Activated CD4-positive, alpha-beta T cell treated with anti-CD3 and anti-CD28 coated beads, Interleukin-10, Interleukin-2, amounts not matched to agents 100 ng/mL and 50 ng/mL, durations not matched to agents 16 hours and 8 hours (primary cell): Measurements from ENCODE around the gene CHPT1.

Experiments
- DNase-seq: peaks from one replicate; pipeline ENCODE4 v3.0.0-alpha.2; 2020

The CHPT1 gene

DNA sequence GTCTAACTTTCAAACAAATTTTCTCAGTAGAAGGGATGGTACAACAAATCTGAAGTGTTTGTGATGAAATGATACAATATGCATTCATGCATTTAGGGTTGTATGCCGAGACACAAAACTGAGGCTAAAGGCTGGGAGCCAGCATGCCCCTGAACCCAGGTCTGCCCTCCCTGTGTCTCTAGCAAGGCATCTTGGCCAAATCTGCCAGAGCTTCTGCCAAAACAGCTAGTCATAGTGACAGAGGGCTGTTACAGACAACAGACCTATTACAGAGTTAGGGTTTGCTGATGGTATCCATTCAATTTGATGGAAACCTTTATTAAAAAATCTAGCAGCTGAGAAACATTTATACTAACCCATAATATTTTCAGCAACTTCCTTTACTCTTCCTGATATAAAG, 11.3 kb upstream of the CHPT1 start:
- DNase-seq: no peak

DNA sequence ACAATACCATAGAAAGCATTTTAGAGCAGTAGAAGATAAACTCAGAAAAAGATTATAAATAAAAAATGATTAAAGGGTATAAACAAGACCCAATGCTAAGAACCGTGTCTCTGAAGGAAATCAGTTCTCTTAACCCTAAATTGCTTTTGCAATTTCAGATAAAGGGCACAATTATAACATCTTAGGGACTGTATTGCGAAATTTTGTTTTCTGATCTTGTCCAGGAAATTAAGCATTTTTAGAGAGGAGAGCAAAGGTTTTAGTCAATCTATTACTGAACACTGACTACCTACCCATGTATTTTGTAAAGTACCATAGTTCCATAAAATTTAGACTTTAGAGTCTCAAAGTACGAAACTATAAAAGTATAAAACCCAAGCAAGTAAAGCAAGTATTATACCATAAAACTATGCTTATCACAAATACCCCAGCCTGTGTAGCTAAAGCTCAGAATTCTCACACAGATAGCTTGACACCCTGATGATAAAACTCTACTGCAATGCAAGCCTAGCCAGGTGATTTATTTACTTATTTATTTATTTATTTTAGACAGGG, 6.8 kb upstream of the CHPT1 start:
- DNase-seq: no peak

DNA sequence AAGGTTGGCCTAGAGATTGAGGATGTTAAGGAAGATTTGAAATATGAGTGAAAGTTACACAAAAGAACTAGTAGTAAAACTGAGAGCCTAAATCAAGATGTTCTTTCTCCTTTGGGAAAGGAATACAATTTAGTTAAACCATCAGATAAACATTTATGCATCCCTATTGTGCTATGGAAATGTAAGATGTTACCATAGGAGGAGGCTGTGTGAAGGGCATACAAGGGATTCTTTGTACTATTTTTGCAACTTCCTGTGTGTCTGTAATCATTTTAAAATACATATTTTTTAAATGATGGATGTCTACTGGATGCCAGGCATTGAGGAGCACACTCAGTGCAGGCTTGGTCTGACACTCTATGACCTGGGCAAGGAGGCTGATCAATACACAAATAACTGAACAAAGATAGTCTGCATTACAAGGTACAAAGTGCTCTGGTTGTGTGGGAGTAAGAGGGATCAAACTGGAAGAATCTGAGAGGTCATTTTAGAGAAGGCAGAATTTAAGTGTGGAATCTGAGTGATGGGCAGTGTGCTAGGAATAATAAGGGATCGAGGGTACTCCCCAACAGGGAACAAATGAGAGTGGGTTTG, 5.8 kb upstream of the CHPT1 start:
- no peak for DNase-seq

DNA sequence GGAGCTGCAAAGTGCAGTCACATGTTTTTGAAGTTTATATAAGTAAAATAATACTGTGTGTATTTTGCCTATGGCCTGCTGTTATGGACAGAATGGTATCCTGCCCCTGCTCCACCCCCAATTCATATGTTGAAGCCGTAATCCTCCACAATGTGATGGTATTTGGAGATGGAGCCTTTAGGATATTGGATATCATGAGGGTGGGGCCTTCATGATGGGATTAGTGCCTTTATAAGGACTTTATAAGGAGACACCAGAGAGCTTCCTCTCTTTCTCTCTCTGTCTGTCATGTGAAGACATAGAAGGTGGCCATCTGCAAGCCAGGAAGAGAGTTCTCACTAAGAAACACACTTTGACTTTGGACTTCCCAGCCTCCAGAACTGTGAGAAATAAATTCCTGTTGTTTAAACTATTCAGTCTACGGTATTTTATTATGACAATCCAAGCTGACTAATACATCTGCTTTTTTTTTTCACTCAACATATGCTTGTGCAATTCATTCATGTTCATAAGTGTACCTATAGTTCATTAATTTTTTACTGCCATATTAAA, 3.1 kb upstream of the CHPT1 start:
- DNase-seq: no peak

DNA sequence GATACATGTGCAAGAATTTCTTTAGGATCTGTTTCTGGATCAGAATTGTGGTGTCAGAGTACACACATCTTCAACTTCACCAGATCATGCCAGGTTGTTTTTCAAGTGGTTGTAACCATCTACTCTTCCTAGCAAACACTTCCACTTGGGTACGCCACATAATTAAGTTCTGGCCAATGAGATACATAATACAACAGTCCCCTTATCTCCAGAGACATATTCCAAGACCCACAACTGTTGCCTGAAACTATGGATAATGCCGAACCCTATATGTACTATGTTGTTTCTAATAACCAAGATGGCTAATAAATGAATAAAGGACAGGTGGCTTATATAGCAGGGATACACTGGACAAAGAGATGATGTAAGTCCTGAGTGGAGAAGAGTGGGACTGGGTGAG, 2.5 kb upstream of the CHPT1 start:
- no peak for DNase-seq

DNA sequence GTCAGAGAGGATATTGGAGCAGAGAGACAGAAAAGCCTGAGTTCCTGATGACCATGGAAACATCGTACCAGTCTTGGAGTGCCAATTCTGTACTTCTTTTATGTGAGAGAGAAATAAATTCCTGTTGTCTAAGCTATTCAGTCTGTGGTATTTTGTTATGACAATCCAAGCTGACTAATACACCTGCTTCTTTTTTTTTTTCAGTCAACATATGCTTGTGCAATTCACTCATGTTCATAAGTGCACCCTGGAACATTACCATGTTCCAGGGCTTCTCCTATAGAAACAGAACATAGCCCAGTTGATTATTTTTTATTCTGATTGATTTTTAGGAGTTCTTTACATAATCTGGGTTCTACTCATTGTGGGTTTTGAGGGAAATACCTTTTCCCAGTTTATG, 1.7 kb upstream of the CHPT1 start:
- DNase-seq: no peak

DNA sequence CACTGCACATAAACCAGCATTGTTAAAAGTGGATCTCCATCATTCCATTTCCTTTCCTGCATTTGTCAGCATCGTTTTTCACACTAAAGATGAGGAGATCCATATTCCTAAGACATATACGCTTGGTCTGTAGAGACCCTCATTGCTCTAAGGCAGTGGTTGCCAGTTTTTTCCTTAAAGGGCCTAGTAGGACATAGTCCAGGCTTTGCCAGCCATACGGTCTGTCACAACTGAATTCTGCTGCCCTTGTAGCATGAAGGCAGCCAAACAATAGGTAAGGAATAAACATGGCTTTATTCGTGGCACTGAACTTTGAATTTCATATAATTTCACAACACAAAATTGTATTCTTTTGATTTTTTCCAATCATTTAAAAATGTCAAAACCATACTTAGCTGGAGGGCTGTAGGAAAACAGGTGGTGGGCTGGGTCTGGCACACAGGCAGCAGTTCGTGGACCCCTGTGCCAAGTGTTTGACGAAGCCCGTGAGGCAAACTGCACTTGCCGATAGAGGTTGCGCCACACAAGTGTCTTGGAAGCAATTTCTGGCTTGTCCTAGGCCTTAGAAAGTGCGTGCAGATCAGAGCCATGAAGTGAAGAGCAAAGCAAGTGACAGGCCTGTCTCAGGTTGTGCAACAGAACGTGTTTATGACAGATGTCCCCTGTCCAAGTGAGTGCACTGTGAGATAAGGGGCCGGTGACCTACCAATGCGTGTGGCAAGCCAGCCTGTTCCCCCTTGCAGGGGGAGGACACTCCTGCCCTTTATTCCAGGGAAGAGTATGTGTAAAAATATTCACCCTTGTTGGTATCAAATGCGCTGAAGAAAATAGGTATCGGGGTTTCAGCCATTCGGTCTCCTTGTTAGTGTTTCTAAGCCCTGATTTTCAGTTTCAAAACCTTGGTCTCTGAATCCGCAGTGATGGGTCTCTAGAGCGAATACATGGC, 916 bp upstream of the CHPT1 start:
- peak; percentile 14 for DNase-seq

DNA sequence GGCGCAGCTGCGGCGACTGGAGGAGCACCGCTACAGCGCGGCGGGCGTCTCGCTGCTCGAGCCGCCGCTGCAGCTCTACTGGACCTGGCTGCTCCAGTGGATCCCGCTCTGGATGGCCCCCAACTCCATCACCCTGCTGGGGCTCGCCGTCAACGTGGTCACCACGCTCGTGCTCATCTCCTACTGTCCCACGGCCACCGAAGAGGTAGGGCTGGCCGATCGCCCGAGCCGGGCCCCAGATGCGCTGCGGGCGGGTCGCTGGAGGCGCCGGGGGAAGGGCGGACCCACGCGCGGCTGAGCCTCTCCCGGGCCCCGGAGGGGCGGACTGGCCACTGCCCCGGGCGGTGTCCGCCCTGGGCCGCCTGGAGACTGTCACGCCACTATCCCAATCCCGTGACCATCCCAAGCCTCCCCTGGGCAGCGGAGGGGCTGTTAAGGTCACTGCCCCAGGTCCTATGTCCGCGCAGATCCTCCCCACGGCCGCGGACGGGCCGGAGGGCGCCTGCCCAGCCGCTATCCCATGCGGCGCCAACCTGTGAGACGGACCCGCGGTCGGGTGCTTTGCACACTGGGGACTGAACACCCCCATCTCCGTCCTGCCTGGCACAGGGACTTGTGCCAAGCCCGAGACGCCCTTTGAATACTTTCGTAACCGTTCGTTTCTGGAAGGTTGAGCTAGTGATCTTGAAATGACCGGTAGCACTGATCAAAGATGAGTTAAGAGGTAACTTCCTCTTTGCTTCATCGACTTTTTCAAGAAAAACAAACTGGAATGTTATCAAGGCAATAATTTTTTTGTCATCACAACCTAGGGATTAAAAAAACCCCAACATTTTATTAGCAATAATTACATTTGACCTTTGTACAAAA, 725 bp downstream of the CHPT1 start:
- DNase-seq: peak; percentile 45

DNA sequence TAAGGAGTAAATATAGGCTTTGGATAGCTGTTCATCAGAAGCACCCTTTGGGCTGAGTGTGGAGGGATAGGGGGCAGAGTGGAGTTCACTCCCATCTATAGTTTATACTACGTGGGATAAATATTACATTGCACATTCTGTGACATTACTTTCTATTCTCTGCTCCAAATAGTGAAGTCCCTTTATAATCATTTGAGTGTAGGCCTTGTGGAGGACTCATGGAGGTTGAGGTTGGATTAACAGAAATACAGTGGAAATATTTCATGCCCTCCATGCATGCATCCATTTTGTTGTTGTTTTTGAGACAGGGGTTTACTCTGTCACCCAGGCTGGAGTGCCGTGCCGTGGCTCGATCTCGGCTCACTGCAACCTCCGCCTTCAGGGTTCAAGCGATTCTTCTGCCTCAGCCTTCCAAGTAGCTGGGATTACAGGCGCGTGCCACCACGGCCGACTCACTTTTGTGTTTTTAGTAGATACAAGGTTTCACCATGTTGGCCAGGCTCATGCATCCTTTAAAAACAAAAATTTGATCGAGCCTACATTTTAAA, 1.4 kb downstream of the CHPT1 start:
- peak; percentile 16 for DNase-seq

DNA sequence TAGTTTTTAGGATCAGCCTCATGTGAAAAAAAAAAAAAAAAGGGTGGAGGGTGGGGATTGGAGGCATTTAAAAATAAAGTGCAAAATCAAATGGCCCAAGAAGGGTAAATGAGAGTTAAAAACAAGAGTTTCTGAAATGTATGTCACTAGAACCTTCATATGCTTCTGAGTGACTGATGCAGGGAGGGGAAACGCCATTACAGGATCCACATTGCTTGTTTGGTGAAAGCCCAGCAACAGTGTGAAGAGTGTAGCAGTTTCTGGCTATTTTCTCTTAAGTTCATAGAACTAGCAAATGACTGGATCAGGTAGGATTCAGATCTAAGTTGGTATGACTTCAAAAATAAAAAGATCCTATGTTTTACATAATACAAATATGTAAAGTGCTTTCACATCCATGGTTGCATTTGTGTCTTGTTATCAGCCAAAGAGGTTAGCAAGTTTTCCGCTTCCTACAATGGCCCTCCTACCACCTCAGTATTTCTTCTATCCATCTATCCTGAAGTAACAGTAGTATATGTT, 2.9 kb downstream of the CHPT1 start:
- DNase-seq: no peak

DNA sequence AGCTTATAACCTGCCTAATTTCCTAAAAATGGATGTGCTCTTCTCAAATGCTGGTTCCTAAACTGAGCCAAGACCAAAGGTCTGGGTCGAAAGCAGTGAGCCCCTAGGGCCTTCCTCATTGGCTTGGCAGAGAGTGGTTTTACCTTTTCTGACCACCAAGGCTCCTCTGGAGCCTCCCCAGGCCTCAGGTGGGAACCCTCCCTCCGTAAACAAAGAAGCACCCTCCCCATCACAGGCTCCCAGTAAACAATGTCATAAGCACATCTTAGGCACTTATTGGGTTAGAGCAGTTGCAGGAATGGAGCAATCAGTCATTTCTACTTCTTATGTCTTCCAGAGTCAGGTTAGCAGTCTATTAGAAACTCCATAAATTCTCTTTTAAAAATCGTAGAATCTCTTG, 6.0 kb downstream of the CHPT1 start:
- DNase-seq: no peak

DNA sequence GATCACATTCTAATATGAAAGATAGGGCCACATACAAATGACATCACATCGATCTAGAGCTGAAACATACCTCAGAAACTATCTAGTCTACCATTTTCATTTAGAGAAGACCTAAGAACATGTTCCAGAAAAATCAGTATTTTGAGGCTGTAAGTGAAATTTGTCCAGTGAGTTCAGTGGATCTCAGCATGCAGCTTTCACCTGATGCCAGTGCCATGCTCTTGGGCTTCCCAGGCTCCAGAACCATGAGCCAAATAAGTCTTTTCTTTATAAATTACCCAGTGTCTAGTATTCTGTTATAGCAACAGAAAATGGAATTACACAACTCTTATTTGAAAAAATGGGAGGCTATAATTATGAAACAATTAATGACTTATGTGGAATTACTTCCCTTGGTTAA, 9.0 kb downstream of the CHPT1 start:
- DNase-seq: no peak

DNA sequence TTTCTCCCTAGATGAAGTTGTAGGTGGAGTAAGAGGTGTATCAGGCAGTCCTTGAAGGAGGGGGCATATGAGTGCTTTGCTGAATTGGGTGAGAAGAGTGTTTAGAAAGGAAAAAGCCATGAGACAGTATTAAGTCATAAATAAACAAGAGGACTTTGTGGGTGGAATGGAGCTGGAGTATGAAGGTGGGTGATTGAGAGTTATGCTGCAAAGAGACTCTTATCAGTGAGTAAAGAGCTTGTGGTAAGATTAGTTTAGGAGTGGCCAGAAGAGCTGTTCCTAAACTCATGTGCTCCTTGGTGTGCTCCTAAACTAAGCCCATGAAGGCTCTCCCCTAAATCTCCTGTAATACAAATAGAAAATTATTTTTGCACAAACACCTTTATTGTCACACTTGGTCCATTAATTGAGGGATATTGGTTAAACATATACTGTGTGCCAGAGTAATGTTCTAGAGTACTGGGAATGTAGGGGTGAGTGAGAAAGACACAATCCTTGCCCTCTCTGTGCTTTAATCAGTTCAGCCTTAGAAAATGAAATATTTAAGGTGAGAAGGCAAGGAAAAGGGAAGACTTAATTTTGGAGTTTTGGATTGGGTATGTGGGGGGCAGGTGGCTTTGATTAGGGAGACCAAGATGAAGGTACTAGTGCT, 9.8 kb downstream of the CHPT1 start:
- DNase-seq: no peak

DNA sequence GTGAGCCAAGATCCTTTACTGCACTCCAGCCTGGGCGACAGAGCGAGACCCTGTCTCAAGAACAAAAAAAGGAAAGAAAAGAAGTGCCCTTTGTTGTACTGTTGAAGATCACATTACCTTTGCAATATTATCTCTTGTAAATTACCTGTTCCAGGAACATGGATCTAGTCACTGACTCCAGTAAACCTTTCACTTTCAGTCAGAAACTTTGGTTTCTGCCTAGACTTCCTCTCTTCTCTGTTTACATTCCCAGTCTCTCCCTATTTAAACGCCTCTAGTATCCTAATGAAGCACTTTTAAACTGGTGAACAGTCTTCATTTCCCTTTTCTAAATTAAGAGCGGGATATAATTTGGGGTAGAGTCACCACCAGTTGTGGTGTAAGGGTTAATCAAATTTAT, 12.8 kb downstream of the CHPT1 start:
- DNase-seq: no peak

DNA sequence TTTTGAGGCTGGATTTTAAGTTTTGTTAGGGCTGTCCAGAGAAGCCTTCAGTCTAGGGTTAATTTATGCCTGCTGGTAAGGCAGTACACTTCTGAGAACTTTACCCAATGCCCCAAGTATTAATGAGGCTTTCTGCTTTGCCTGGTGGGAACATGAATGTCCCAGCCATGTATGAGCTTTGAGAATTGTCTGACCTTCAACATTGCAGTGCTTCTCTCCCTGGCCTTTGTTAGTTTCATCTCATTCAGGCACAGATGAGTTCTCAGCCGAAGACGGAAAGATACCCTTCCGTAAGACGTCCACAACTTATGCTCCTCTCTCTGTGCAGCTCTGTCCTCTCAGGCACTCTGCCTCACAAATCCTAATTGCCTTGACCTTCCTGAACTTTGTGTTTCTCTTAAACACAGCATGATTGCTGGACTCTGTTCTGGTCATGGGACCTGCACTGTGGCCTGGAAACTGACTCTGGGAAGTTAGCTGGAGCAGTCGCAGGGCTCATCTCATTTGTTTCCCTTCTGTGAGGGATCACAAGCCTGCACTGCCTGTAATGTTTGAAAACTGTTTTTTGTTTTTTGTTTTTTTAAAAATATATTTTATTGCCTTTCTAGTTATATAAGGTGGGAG, 15.7 kb downstream of the CHPT1 start:
- no peak for DNase-seq

DNA sequence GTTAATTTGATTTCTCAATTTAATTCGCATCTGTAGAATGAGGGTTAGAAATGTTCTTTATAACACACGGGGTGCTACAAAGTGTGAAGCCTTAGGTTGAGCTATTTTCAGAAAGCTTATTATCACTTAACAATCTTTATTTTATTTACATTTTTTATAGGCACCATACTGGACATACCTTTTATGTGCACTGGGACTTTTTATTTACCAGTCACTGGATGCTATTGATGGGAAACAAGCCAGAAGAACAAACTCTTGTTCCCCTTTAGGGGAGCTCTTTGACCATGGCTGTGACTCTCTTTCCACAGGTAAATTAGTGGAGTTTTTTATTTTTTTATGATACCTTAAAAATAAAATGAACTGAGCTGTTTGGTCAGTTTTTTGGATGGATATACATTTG, 16.5 kb downstream of the CHPT1 start:
- DNase-seq: no peak

DNA sequence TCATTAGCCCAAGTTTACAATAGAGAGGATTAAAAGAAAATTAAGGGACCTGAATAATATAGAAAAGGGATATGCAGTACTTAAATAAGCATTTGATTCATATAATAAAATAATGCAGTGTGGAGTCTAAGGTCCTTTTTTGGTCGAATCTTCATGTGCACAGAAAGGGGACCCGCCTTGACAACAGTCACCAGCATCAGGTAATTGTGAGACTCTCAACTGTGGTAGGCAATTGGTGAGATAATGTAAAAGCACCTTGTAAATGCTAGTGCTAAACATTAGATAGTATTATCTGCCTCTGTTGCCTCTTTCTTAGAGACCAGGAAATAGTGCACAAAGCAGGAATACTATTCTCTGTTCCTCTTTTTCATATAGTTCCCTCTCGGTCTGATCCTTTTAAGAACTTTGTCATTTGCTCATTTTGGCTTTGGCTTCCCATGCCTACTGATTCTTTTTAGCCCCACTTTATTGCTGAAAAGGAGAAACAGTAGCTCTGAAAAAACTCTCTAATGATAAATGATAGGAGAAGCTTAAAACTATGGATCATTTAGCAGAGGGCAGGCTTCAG, 17.5 kb downstream of the CHPT1 start:
- no peak for DNase-seq

DNA sequence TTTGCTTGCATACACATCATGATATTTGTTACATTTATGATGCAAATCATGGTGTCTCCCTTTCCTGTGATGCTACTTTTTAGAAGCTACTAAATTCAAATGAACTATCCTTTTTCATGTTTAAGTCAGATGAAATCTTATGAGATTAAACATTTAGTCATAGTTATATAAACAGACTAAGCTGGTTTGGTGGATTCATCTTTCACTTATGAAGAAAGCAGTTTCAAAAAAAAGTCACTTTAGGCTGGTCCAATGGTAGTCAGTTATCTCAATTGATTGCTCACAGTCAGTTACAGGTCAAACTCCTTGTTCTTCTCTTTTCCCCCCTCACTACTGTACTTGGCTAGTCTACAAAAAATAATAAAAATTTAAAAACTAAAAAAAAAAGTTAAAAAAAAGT, 22.1 kb downstream of the CHPT1 start:
- no peak for DNase-seq

DNA sequence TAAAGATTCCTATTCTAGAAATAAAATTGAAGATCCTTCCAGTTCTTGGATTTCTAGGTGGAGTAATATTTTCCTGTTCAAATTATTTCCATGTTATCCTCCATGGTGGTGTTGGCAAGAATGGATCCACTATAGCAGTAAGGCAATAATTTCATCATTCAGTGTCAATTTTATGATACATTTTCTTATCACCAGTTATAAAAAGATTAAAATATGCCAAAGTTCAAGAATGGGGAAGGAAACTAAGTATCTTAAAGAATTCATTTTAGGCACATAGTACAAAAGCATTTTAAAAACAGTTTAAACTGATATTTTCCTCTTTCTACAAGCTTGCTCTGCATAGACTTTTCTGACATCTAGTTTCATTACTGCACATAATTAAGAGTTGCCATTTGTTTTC, 22.7 kb downstream of the CHPT1 start:
- no peak for DNase-seq

DNA sequence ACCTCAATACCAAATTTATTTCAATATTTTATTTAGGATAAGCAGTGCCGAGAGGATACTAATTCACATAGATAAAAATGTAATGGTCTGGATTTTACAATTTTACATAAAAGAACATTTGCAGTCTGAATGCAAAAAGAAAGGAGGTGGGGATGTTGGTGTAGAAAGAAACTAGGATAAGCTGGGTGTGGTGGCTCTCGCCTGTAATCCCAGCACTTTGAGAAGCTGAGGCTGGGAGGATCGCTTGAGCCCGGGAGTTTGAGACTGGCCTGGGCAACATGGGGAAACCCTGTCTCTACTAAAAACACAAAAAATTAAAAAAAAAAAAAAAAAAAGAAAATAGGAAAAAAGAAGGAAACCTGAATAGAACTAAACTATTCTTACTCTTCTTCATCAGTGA, 25.0 kb downstream of the CHPT1 start:
- no peak for DNase-seq

DNA sequence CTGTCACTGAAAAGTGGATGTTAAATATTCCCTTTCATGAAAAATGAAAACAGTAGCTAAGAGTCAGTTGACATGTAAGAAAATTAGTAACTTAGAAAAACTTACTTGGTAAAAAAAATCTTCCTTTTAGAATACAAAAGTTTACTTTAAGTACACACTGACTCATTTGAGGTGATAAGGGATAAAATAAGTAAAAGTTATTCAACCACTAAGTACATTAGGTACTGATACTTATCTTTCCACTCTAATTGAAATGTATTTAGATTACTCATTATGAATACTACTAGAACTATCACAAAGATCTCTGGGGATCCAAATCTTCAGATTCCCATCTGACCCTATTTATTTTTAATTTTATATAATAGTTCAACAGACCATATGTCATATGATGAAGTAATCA, 29.7 kb downstream of the CHPT1 start:
- no peak for DNase-seq
